Fibroblast of lung (primary cell): ENCODE data around the gene EYA2. TPM values are rescaled to one million over a fixed set of nuclear protein-coding genes. Genes with fewer than 3 reads are reported as not detected.

ENCODE experiments used
- DNase-seq, 2 donors: peaks; one replicate each; pipeline versions ENCODE4 v3.0.0 to v3.0.0-alpha.2; 2010; ENCODE audit warnings: low read depth in 2 of 2
- H2AFZ ChIP-seq: 2 replicates; pipeline ENCODE4 v1.5.1; 2012; ENCODE audit warnings: low read length, control low read depth, inconsistent platforms
- H3K27ac ChIP-seq: 2 replicates; pipeline ENCODE4 v1.5.1; 2011; ENCODE audit warnings: low read length, control low read depth; ENCODE audit not compliant: insufficient read depth
- H3K27me3 ChIP-seq: 2 replicates; pipeline ENCODE4 v1.5.1; 2011; ENCODE audit warnings: mild to moderate bottlenecking, low read length; ENCODE audit not compliant: control insufficient read depth, insufficient read depth
- H3K36me3 ChIP-seq: 2 replicates; pipeline ENCODE4 v1.5.1; 2011; ENCODE audit warnings: low read length; ENCODE audit not compliant: control insufficient read depth, insufficient read depth
- H3K4me1 ChIP-seq: 2 replicates; pipeline ENCODE4 v1.5.1; 2011; ENCODE audit warnings: low read length; ENCODE audit not compliant: control insufficient read depth, insufficient read depth; ENCODE audit errors: extremely low read depth
- H3K4me2 ChIP-seq: 2 replicates; pipeline ENCODE4 v1.5.1; 2011; ENCODE audit warnings: low read length, control low read depth; ENCODE audit not compliant: insufficient read depth; ENCODE audit errors: extremely low read depth
- H3K4me3 ChIP-seq, 4 experiments: fragments of 200-600 bp in 1 of 4; sonication (generic) in 1 of 4; replicated peaks in 1 of 4; 2 replicates each; pipeline ENCODE4 v1.5.1; 2011 to 2016; ENCODE audit warnings: low read length in 4 of 4, low read depth in 3 of 4, mild to moderate bottlenecking in 3 of 4, control low read depth in 2 of 4, inconsistent platforms in 1 of 4, mixed read lengths in 1 of 4; ENCODE audit not compliant: insufficient read depth in 1 of 4; ENCODE audit errors: control extremely low read depth in 1 of 4
- H3K79me2 ChIP-seq: 2 replicates; pipeline ENCODE4 v1.5.1; 2012; ENCODE audit warnings: mild to moderate bottlenecking, low read length, inconsistent platforms; ENCODE audit not compliant: control insufficient read depth, insufficient read depth
- H3K9ac ChIP-seq: 2 replicates; pipeline ENCODE4 v1.5.1; 2011; ENCODE audit warnings: mild to moderate bottlenecking, low read length, control low read depth; ENCODE audit not compliant: insufficient read depth
- H3K9me3 ChIP-seq: 2 replicates; pipeline ENCODE4 v1.5.1; 2012; ENCODE audit warnings: low read depth, low read length; ENCODE audit not compliant: control insufficient read depth, insufficient read depth
- H4K20me1 ChIP-seq: 2 replicates; pipeline ENCODE4 v1.5.1; 2011; ENCODE audit warnings: low read length; ENCODE audit not compliant: control insufficient read depth, insufficient read depth; ENCODE audit errors: extremely low read depth
- EZH2 ChIP-seq: IDR thresholded peaks from 2 replicates; pipeline ENCODE4 v1.5.1; 2012; ENCODE audit warnings: low read length, control low read depth, mild to moderate bottlenecking; ENCODE audit errors: missing control alignments
- polyA plus RNA-seq, 2 donors: library from polyadenylated mRNA; depleted of rRNA in 1 of 2; stranded (reverse) in 1 of 2; unstranded in 1 of 2; fragments of >200 nt; gene quantifications; 2 replicates each; pipeline ENCODE4 v1.2.1, GENCODE V29; 2011 to 2012; ENCODE audit warnings: missing spikeins in 1 of 2
- total RNA-seq: library from RNA; depleted of rRNA; stranded (reverse); fragments of >200 nt; gene quantifications from 2 replicates; pipeline ENCODE4 v1.2.1, GENCODE V29; 2014
- TF ChIP-seq, protein P1 (sequence below), 2 donors: IDR thresholded peaks in 1 of 2; conservative IDR thresholded peaks in 1 of 2; 1 replicate in 1 of 2; 2 replicates in 1 of 2; pipeline ENCODE4 v1.5.1; 2011 to 2012; ENCODE audit warnings: low read length in 2 of 2, control low read depth in 1 of 2, inconsistent platforms in 1 of 2, low read depth in 1 of 2, mild to moderate bottlenecking in 1 of 2

EYA2 gene
- total and polyA plus RNA-seq, 2 donors (not counting 1 experiment from before 2014, with no cell fraction given): 0.37 to 1.7 TPM

DNA sequence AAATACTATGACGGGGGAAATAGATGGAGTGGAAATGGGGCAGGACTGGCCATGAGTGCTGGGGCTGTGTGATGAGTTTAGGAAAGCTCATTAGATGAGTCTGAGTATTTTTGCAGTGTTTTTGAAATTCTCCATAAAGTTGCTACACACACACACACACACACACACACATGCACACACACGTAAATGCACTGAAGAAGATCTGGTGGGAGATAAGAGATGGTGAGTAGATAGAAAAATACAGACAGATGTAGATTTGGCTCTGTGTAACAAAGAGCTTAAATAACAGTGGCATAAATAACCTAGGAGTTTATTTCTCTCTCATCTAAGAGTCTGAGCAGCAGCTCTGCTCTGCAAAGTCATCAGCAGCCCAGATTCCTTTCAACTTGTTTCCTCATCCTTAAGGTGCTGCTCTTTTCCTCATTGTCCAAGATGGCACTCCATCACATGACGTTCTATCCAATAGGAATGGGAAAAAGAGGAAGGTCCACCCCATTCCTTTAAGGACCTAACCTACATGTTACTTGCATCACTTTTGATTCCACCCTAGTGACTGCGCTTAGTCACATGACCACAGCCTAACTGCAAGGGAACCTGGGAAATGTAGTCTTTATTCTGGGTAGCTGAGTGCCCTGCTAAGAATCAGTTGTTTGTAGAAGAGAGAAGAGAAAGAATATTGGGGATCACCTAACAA, 76.4 kb downstream of the EYA2 start:
- Histone ChIP-seq H3K27ac (no peak overlapping the region), H3K4me3 (no peak overlapping the region), H3K4me1 (no peaks in the 10 kb centered on the region), H4K20me1 (no peaks in the 10 kb centered on the region), H3K79me2 (no peaks in the 10 kb centered on the region), H2AFZ (no peak overlapping the region), H3K36me3 (no peaks in the 10 kb centered on the region), H3K9ac (no peak overlapping the region), H3K27me3 (no peaks in the 10 kb centered on the region), H3K4me2 (no peak overlapping the region), H3K9me3 (no peaks in the 10 kb centered on the region)
- TF ChIP-seq, protein P1, sequence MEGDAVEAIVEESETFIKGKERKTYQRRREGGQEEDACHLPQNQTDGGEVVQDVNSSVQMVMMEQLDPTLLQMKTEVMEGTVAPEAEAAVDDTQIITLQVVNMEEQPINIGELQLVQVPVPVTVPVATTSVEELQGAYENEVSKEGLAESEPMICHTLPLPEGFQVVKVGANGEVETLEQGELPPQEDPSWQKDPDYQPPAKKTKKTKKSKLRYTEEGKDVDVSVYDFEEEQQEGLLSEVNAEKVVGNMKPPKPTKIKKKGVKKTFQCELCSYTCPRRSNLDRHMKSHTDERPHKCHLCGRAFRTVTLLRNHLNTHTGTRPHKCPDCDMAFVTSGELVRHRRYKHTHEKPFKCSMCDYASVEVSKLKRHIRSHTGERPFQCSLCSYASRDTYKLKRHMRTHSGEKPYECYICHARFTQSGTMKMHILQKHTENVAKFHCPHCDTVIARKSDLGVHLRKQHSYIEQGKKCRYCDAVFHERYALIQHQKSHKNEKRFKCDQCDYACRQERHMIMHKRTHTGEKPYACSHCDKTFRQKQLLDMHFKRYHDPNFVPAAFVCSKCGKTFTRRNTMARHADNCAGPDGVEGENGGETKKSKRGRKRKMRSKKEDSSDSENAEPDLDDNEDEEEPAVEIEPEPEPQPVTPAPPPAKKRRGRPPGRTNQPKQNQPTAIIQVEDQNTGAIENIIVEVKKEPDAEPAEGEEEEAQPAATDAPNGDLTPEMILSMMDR (conservative IDR thresholded peaks at IDR 0.05 in 1 of 2, IDR thresholded peaks at IDR 0.05 in 1 of 2; ENCODE audit: low read depth in 1 of 2, low read length in 2 of 2): no peak
- no peak for TF ChIP-seq EZH2
- DNase-seq: peak; percentile 76 to 89

DNA sequence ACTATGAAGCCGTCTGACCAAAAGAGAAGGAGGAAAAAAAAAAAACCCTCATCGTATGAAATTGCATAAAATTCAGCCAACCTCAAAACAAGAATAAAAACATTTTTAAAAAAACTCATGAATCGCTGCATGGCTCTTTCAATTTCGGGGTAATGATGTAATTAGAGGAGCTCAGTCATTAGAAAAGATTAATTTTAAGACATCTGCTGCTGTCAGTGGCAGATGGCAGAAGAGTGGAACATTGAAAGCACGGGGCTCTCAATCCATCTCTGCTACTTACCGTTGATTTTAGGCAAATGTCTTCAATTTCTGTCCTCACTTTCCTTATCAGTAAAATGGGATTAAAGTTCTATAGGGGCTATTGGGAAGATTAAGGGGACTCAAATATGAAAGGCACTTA, 79.1 kb downstream of the EYA2 start:
- H3K4me1 ChIP-seq: no peaks in the 10 kb centered on the region
- H3K4me3 ChIP-seq: no peak overlapping the region
- H3K36me3 ChIP-seq: no peaks in the 10 kb centered on the region
- H3K9me3 ChIP-seq: no peaks in the 10 kb centered on the region
- DNase-seq: no peak
- H3K79me2 ChIP-seq: no peaks in the 10 kb centered on the region
- H2AFZ ChIP-seq: no peak overlapping the region
- H4K20me1 ChIP-seq: no peaks in the 10 kb centered on the region
- no peak for TF ChIP-seq EZH2
- TF ChIP-seq, protein P1 (conservative IDR thresholded peaks at IDR 0.05 in 1 of 2, IDR thresholded peaks at IDR 0.05 in 1 of 2; ENCODE audit: low read depth in 1 of 2, low read length in 2 of 2): no peak
- H3K9ac ChIP-seq: no peak overlapping the region
- no peaks in the 10 kb centered on the region for H3K27me3 ChIP-seq
- H3K4me2 ChIP-seq: no peak overlapping the region
- no peak overlapping the region for H3K27ac ChIP-seq

DNA sequence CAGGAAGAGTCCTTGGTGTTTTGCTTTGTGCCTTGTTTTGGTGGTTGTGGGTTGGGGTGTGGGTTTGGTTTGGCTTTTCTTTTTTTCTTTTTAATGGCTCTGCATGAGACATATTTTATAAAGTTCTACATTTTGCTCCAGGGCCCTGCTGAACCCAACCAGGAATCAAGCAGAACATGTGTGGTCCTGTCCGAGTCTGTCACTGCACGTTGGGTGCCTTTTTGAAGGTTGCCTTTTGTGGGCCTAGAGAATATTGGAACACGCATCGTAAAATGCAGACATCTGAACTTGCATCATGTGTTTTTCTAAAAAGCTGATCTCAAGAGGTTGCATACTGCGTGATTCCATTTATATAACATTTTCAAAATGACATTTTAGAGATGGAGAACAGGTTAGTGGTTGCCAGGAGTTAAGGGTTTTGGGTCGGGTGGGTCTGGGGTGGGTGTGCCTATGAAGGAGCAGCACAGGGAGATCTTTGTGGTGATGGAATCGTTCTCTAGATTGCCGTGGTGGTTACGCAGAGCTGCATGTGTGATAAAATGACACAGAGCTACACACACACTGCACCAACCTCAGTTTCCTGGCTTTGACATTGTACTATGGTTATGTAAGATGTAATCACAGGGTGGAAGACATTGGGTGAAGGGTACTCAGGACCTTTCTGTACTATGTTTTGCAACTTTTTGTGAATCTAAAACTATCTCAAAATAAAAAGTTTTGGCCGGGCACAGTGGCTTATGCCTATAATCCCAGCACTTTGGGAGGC, 80.2 kb downstream of the EYA2 start:
- H3K27me3 ChIP-seq: no peaks in the 10 kb centered on the region
- no peak overlapping the region for H2AFZ ChIP-seq
- no peaks in the 10 kb centered on the region for H4K20me1 ChIP-seq
- no peak for TF ChIP-seq EZH2
- TF ChIP-seq, protein P1 (conservative IDR thresholded peaks at IDR 0.05 in 1 of 2, IDR thresholded peaks at IDR 0.05 in 1 of 2; ENCODE audit: low read depth in 1 of 2, low read length in 2 of 2): no peak
- H3K4me3 ChIP-seq: no peak overlapping the region
- H3K27ac ChIP-seq: no peak overlapping the region
- no peaks in the 10 kb centered on the region for H3K9me3 ChIP-seq
- H3K9ac ChIP-seq: no peak overlapping the region
- DNase-seq: no peak
- H3K4me2 ChIP-seq: no peak overlapping the region
- no peaks in the 10 kb centered on the region for H3K4me1 ChIP-seq
- no peaks in the 10 kb centered on the region for H3K36me3 ChIP-seq
- no peaks in the 10 kb centered on the region for H3K79me2 ChIP-seq
